IPS-11a (cell line): ENCODE results near the gene ATXN7L3B.

Experiments used
- H3K4me3 ChIP-seq: one replicate; pipeline ENCODE4 v1.5.1; 2013; ENCODE audit warnings: low read depth, low read length, control low read depth

ATXN7L3B gene

GRCh38 chr12:74547249-74547648 lies 9.6 kb downstream of the ATXN7L3B start:
- no peak overlapping the region for H3K4me3 ChIP-seq

GRCh38 chr12:74551291-74551690 lies 13.7 kb downstream of the ATXN7L3B start:
- H3K4me3 ChIP-seq: no peak overlapping the region

- H3K4me3 ChIP-seq: no peak overlapping the region
These were observed 14.6 kb downstream of the ATXN7L3B start for GRCh38 chr12:74552201-74552600.

GRCh38 chr12:74559728-74560127 lies 22.1 kb downstream of the ATXN7L3B start:
- no peak overlapping the region for H3K4me3 ChIP-seq

GRCh38 chr12:74563927-74564326 lies 26.3 kb downstream of the ATXN7L3B start:
- H3K4me3 ChIP-seq: no peak overlapping the region

- H3K4me3 ChIP-seq: no peak overlapping the region
These were observed 40.9 kb downstream of the ATXN7L3B start for GRCh38 chr12:74578486-74578885.

GRCh38 chr12:74579446-74579845 lies 41.8 kb downstream of the ATXN7L3B start:
- no peak overlapping the region for H3K4me3 ChIP-seq

- H3K4me3 ChIP-seq: no peak overlapping the region
These were observed 42.3 kb downstream of the ATXN7L3B start for GRCh38 chr12:74579981-74580380.

GRCh38 chr12:74581439-74581838 lies 43.8 kb downstream of the ATXN7L3B start:
- H3K4me3 ChIP-seq: no peak overlapping the region

GRCh38 chr12:74584483-74585062 lies 46.9 kb downstream of the ATXN7L3B start:
- H3K4me3 ChIP-seq: no peak overlapping the region

GRCh38 chr12:74586251-74586650 lies 48.6 kb downstream of the ATXN7L3B start:
- H3K4me3 ChIP-seq: no peak overlapping the region
